KMS-11 (cell line): ENCODE data around the gene RCC1.
A peak's percentile ranks its signal among the peaks of the same experiment; 100 is the strongest.
"Not testable (repeated sequence)": the region's sequence is repeated elsewhere in the genome, so short reads cannot be mapped to it uniquely, and the experiment has no call there.

Experiments used
- H2AFZ ChIP-seq: fragments of 200-600 bp; sonication (generic); 2 replicates; pipeline ENCODE4 v1.6.1; 2016; ENCODE audit warnings: antibody characterized with exemption, mixed run types, low read depth
- H3K27ac ChIP-seq: fragments of 200-600 bp; sonication (generic); 2 replicates; pipeline ENCODE4 v1.6.1; 2016; ENCODE audit warnings: mild to moderate bottlenecking, mixed run types
- H3K27me3 ChIP-seq: fragments of 200-600 bp; sonication (generic); 2 replicates; pipeline ENCODE4 v1.6.1; 2017; ENCODE audit warnings: mild to moderate bottlenecking, low read depth, mixed run types, moderate library complexity; ENCODE audit not compliant: insufficient read depth
- H3K36me3 ChIP-seq: fragments of 200-600 bp; sonication (generic); 2 replicates; pipeline ENCODE4 v1.6.1; 2017; ENCODE audit warnings: mild to moderate bottlenecking, mixed run types; ENCODE audit not compliant: insufficient read depth
- H3K4me1 ChIP-seq: fragments of 200-600 bp; sonication (generic); 2 replicates; pipeline ENCODE4 v1.6.1; 2016; ENCODE audit warnings: mild to moderate bottlenecking, low read depth, mixed run types; ENCODE audit not compliant: poor library complexity, severe bottlenecking
- H3K4me2 ChIP-seq: fragments of 200-600 bp; sonication (generic); 2 replicates; pipeline ENCODE4 v1.7.0; 2016; ENCODE audit warnings: mild to moderate bottlenecking, mixed run types
- H3K4me3 ChIP-seq: fragments of 200-600 bp; sonication (generic); IDR thresholded peaks from 2 replicates; pipeline ENCODE4 v1.6.1; 2017; ENCODE audit warnings: low read depth, low read length, mixed read lengths; ENCODE audit not compliant: insufficient read depth
- H3K79me2 ChIP-seq: fragments of 200-600 bp; sonication (generic); 2 replicates; pipeline ENCODE4 v1.6.1; 2016; ENCODE audit warnings: low read depth, mixed run types; ENCODE audit not compliant: insufficient read depth
- H3K9ac ChIP-seq: fragments of 200-600 bp; sonication (generic); 2 replicates; pipeline ENCODE4 v1.6.1; 2016; ENCODE audit warnings: mild to moderate bottlenecking, mixed run types
- H4K20me1 ChIP-seq: fragments of 200-600 bp; sonication (generic); 2 replicates; pipeline ENCODE4 v1.6.1; 2016; ENCODE audit warnings: mild to moderate bottlenecking, mixed run types; ENCODE audit not compliant: insufficient read depth
- TF ChIP-seq, protein P1 (sequence below): fragments of 200-600 bp; sonication (generic); conservative IDR thresholded peaks from 2 replicates; pipeline ENCODE4 v1.6.1; 2017; ENCODE audit warnings: low read depth, mild to moderate bottlenecking, antibody characterized with exemption, low read length, moderate library complexity, mixed read lengths

The RCC1 gene

DNA sequence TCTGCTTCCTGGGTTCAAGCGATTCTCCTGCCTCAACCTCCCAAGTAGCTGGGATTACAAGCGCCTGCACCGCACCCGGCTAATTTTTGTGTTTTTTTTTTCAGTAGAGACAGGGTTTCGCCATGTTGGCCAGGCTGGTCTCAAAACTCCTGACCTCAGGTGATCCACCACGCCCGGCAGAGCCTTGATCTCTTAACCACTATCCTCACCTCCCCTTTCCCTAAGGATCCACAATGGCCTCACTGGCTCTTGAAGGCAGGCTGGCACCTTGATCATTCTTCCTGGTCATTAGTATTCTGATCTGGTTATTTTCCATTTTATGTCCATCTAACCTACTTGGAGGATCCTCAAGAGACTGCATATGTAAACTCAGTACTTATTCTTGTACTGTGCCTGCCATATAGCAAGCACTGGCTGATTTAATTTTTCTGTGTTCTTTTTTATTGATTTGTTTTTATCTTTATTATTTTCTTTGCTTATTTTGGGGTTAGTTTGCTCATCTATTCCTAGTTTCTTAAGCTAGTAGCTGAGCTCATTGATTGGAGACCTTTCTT is 6.3 kb downstream of the RCC1 start:
- peak overlapping the region; percentile 96; the same call in 1 of the 2 replicates for H3K27ac ChIP-seq
- H3K36me3 ChIP-seq: peaks cover 20% of the 10 kb centered on the region
- H4K20me1 ChIP-seq: peaks cover 19% of the 10 kb centered on the region
- no peaks in the 10 kb centered on the region for H3K27me3 ChIP-seq
- TF ChIP-seq, protein P1, sequence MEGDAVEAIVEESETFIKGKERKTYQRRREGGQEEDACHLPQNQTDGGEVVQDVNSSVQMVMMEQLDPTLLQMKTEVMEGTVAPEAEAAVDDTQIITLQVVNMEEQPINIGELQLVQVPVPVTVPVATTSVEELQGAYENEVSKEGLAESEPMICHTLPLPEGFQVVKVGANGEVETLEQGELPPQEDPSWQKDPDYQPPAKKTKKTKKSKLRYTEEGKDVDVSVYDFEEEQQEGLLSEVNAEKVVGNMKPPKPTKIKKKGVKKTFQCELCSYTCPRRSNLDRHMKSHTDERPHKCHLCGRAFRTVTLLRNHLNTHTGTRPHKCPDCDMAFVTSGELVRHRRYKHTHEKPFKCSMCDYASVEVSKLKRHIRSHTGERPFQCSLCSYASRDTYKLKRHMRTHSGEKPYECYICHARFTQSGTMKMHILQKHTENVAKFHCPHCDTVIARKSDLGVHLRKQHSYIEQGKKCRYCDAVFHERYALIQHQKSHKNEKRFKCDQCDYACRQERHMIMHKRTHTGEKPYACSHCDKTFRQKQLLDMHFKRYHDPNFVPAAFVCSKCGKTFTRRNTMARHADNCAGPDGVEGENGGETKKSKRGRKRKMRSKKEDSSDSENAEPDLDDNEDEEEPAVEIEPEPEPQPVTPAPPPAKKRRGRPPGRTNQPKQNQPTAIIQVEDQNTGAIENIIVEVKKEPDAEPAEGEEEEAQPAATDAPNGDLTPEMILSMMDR: no peak
- H3K4me2 ChIP-seq: no peak overlapping the region
- H3K4me3 ChIP-seq: no peak overlapping the region
- H3K9ac ChIP-seq: no peak overlapping the region; the same call in 1 of the 2 replicates
- peaks cover 30% of the 10 kb centered on the region for H3K79me2 ChIP-seq
- H3K4me1 ChIP-seq: peaks cover 88% of the 10 kb centered on the region
- no peak overlapping the region for H2AFZ ChIP-seq

DNA sequence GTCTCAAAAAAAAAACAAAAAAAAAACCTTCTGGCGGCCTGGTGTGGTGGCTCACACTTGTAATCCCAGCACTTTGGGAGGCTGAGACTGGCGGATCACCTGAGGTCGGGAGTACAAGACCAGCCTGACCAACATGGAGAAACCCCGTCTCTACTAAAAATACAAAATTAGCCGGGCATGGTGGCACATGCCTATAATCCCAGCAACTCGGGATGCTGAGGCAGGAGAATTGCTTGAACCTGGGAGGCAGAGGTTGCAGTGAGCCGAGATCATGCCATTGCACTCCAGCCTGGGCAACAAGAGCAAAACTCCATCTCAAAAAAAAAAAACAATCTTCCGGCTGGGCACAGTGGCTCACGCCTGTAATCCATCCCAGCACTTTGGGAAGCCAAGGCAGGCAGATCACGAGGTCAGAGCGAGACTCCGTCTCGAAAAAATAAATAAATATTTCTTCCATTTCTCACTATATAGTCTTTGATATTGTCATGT is 8.6 kb downstream of the RCC1 start:
- not testable (repeated sequence) for H3K36me3 ChIP-seq, H3K9ac ChIP-seq, H3K4me3 ChIP-seq, H2AFZ ChIP-seq, H3K27me3 ChIP-seq, H3K4me2 ChIP-seq
- Histone ChIP-seq H3K4me1 (peaks cover 84% of the 10 kb centered on the region), H3K27ac (peak overlapping the region; percentile 87; the same call in 1 of the 2 replicates), H4K20me1 (peaks cover 11% of the 10 kb centered on the region), H3K79me2 (peaks cover 15% of the 10 kb centered on the region)

DNA sequence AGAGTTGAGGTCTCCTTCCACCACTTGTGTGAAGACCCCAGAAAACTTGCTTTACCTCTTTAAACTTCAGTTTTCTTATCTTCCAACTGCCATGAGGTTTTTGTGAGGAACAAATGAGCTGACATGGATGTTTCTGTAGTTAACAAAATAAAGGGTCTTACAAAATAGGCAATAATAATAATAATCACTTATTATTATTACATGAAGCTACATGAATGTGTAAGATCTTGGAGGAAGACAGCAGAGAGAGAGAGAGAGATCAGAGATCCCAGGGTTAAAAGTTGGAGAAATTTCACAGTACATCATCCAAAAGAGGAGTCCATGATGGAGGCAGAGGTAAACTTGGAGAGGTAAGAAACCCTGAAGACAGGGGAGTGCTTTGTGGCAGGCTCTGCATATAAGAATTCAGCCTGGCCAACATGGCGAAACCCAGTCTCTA is 10.7 kb downstream of the RCC1 start:
- no peak overlapping the region for H2AFZ ChIP-seq
- TF ChIP-seq, protein P1: no peak
- no peaks in the 10 kb centered on the region for H3K36me3 ChIP-seq
- peak overlapping the region; percentile 87 for H3K27ac ChIP-seq
- no peak overlapping the region for H3K4me3 ChIP-seq
- H3K4me1 ChIP-seq: peaks cover 73% of the 10 kb centered on the region
- H3K4me2 ChIP-seq: peak overlapping the region; percentile 20; the same call in 1 of the 2 replicates
- no peaks in the 10 kb centered on the region for H4K20me1 ChIP-seq
- peaks cover 29% of the 10 kb centered on the region for H3K79me2 ChIP-seq
- no peaks in the 10 kb centered on the region for H3K27me3 ChIP-seq
- H3K9ac ChIP-seq: no peak overlapping the region

DNA sequence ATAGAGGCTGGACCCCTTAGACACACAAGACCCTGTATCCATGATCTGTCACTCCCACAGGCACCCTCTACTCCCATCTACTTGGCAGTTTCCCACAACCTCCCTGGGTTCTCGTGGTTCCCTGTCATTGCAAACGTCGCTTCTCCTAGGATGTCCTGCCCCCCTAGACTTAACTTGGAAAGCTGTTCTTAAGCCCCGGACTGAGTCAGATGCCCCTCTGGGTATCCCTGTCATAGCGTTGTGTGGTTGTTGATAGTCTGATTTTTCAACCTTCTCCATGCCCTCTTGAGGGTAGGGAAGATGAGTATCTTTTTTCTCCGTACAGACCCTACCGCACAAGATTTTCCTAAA is 11.8 kb downstream of the RCC1 start:
- peaks cover 40% of the 10 kb centered on the region for H3K79me2 ChIP-seq
- no peak overlapping the region for H2AFZ ChIP-seq

More for the DNA sequence above, 11.8 kb downstream of the RCC1 start:
- peaks cover 63% of the 10 kb centered on the region for H3K4me1 ChIP-seq
- no peaks in the 10 kb centered on the region for H3K27me3 ChIP-seq
- H3K4me2 ChIP-seq: peak overlapping the region; percentile 58
- no peak overlapping the region for H3K4me3 ChIP-seq
- H3K36me3 ChIP-seq: no peaks in the 10 kb centered on the region
- TF ChIP-seq, protein P1: no peak
- H4K20me1 ChIP-seq: no peaks in the 10 kb centered on the region
- H3K27ac ChIP-seq: peak overlapping the region; percentile 87; the same call in 1 of the 2 replicates
- peak overlapping the region; percentile 92; the same call in 1 of the 2 replicates for H3K9ac ChIP-seq
